HepG2 (cell line): Measurements from ENCODE around the gene OPTN. TPM values are rescaled to one million over a fixed set of nuclear protein-coding genes. Genes with fewer than 3 reads are reported as not detected.

Experiments used
- ATAC-seq: fragments of 200-7000 bp; cut with Tn5 transposase; 3 replicates; pipeline ENCODE4 v1.9.1; 2020; ENCODE audit warnings: mild to moderate bottlenecking, moderate library complexity
- BruUV-seq: library from RNA; stranded (reverse); fragments of 400-500 nt; replicated peaks from 2 replicates; lab custom pipeline; 2021; lab: Mats Ljungman, UMichigan
- CTCF ChIA-PET: fragments of 300-600 bp; formaldehyde crosslinking; extraction: SDS; loops from one replicate; lab custom pipeline; 2021; ENCODE audit warnings: low total read pairs, inconsistent platforms, low intra/inter-chr PET ratio; lab: Yijun Ruan, JAX
- POLR2A ChIA-PET: fragments of 350-600 bp; sonication (Branson Sonifier 250); formaldehyde crosslinking; loops from one replicate; lab custom pipeline; 2020; ENCODE audit warnings: antibody characterized with exemption, inconsistent platforms; lab: Yijun Ruan, JAX
- DNase-seq: peaks from one replicate; pipeline ENCODE4 v3.0.0-alpha.2; 2015; ENCODE audit warnings: low spot score
- FAIRE-seq: peaks from 3 replicates; lab custom pipeline; 2011; peaks lifted over from hg19 to GRCh38; lab: Jason Lieb, UNC
- H2AFZ ChIP-seq: one replicate; pipeline ENCODE4 v1.6.1; 2011; ENCODE audit warnings: low read length, inconsistent platforms
- H3K27ac ChIP-seq: fragments of 300-600 bp; 3 replicates; pipeline ENCODE4 v1.8.0; 2011; ENCODE audit warnings: mixed run types, mild to moderate bottlenecking, mixed read lengths, low read length, inconsistent platforms; ENCODE audit not compliant: insufficient read depth; ENCODE audit errors: extremely low read length
- H3K27me3 ChIP-seq, 2 experiments: fragments of 200-600 bp in 1 of 2; 2 replicates in 1 of 2; 3 replicates in 1 of 2; pipeline versions ENCODE4 v1.6.0 to v1.8.0; 2011; ENCODE audit warnings: low read length in 2 of 2, mild to moderate bottlenecking in 2 of 2, moderate library complexity in 2 of 2, inconsistent platforms in 1 of 2; ENCODE audit not compliant: insufficient read depth in 2 of 2, control insufficient read depth in 1 of 2
- H3K36me3 ChIP-seq, 2 experiments: fragments of 200-600 bp in 1 of 2; replicated peaks in 1 of 2; 2 replicates in 1 of 2; 3 replicates in 1 of 2; pipeline versions ENCODE4 v1.5.1 to v1.8.0; 2011; ENCODE audit warnings: low read length in 2 of 2, inconsistent platforms in 1 of 2; ENCODE audit not compliant: insufficient read depth in 2 of 2, control insufficient read depth in 1 of 2
- H3K4me1 ChIP-seq: 2 replicates; pipeline ENCODE4 v1.5.1; 2012; ENCODE audit warnings: low read length, inconsistent platforms; ENCODE audit not compliant: insufficient read depth
- H3K4me2 ChIP-seq: 2 replicates; pipeline ENCODE4 v1.6.0; 2011; ENCODE audit warnings: low read depth, low read length, inconsistent platforms
- H3K4me3 ChIP-seq, 3 experiments: fragments of 200-600 bp in 1 of 3; sonication (generic), shearing (Covaris generic) in 1 of 3; replicated peaks in 1 of 3; 2 replicates each; pipeline ENCODE4 v1.5.1; 2011 to 2016; ENCODE audit warnings: low read length in 3 of 3, inconsistent platforms in 2 of 3, low read depth in 2 of 3, mild to moderate bottlenecking in 2 of 3, control low read depth in 1 of 3, mixed read lengths in 1 of 3; ENCODE audit not compliant: insufficient read depth in 1 of 3
- H3K79me2 ChIP-seq: one replicate; pipeline ENCODE4 v1.6.1; 2011; ENCODE audit warnings: low read length, inconsistent platforms; ENCODE audit not compliant: insufficient read depth
- H3K9ac ChIP-seq: 2 replicates; pipeline ENCODE4 v1.6.0; 2011; ENCODE audit warnings: mild to moderate bottlenecking, low read depth, low read length, inconsistent platforms; ENCODE audit not compliant: insufficient read depth
- H3K9me3 ChIP-seq: 2 replicates; pipeline ENCODE4 v1.5.1; 2012; ENCODE audit warnings: mild to moderate bottlenecking, low read length
- H4K20me1 ChIP-seq: 2 replicates; pipeline ENCODE4 v1.6.0; 2011; ENCODE audit warnings: inconsistent platforms, mild to moderate bottlenecking, low read length, moderate library complexity; ENCODE audit not compliant: insufficient read depth
- FIP1L1 ChIP-seq: fragments of 200-400 bp; formaldehyde crosslinking; IDR thresholded peaks from 2 replicates; pipeline ENCODE4 v1.6.1; 2018; ENCODE audit warnings: low read depth, mild to moderate bottlenecking, low read length, moderate library complexity, borderline replicate concordance; ENCODE audit not compliant: insufficient read depth
- HMG20A ChIP-seq: IDR thresholded peaks from 2 replicates; pipeline ENCODE4 v1.6.1; 2016; ENCODE audit warnings: borderline replicate concordance
- JUNB ChIP-seq: sonication (generic); formaldehyde crosslinking; IDR thresholded peaks from 2 replicates; pipeline ENCODE4 v1.8.0; 2022; ENCODE audit warnings: missing genetic modification reagents, mild to moderate bottlenecking, borderline replicate concordance
- NR2F2 ChIP-seq: IDR thresholded peaks from 2 replicates; pipeline ENCODE4 v1.6.1; 2012; ENCODE audit warnings: low read depth, inconsistent platforms, borderline replicate concordance
- PITX1 ChIP-seq: sonication (generic); formaldehyde crosslinking; IDR thresholded peaks from 2 replicates; pipeline ENCODE4 v1.5.1; 2020; ENCODE audit warnings: mild to moderate bottlenecking, missing genetic modification reagents
- SKIL ChIP-seq: sonication (generic); formaldehyde crosslinking; IDR thresholded peaks from 2 replicates; pipeline ENCODE4 v1.8.0; 2022; ENCODE audit warnings: missing genetic modification reagents, mild to moderate bottlenecking, moderate library complexity, borderline replicate concordance
- TCF12 ChIP-seq, 2 experiments: fragments of 450-650 bp in 1 of 2; sonication (generic) in 1 of 2; formaldehyde crosslinking in 1 of 2; IDR thresholded peaks; 2 replicates each; pipeline versions ENCODE4 v1.6.1 to v1.8.0; 2017 to 2022; ENCODE audit warnings: antibody characterized with exemption in 1 of 2, mild to moderate bottlenecking in 1 of 2, missing genetic modification reagents in 1 of 2, moderate library complexity in 1 of 2
- THAP7 ChIP-seq: sonication (generic); formaldehyde crosslinking; IDR thresholded peaks from 2 replicates; pipeline ENCODE4 v1.8.1; 2023; ENCODE audit warnings: mild to moderate bottlenecking, missing genetic modification reagents
- TOE1 ChIP-seq: sonication (generic); formaldehyde crosslinking; IDR thresholded peaks from 2 replicates; pipeline ENCODE4 v1.4.0; 2020; ENCODE audit warnings: mild to moderate bottlenecking, missing genetic modification reagents
- ZBTB8A ChIP-seq: sonication (generic); formaldehyde crosslinking; IDR thresholded peaks from 2 replicates; pipeline ENCODE4 v1.4.0; 2020; ENCODE audit warnings: mild to moderate bottlenecking, low read depth, missing genetic modification reagents, borderline replicate concordance
- ZNF335 ChIP-seq: sonication (generic); formaldehyde crosslinking; IDR thresholded peaks from 2 replicates; pipeline ENCODE4 v1.4.0; 2020; ENCODE audit warnings: missing genetic modification reagents
- ZNF569 ChIP-seq: sonication (generic); formaldehyde crosslinking; IDR thresholded peaks from 2 replicates; pipeline ENCODE4 v1.5.0; 2020; ENCODE audit warnings: mild to moderate bottlenecking, missing genetic modification reagents, moderate library complexity, borderline replicate concordance
- ZNF576 ChIP-seq: sonication (generic); formaldehyde crosslinking; IDR thresholded peaks from 2 replicates; pipeline ENCODE4 v1.4.0; 2020; ENCODE audit warnings: mild to moderate bottlenecking, missing genetic modification reagents
- ZNF577 ChIP-seq: sonication (generic); formaldehyde crosslinking; IDR thresholded peaks from 2 replicates; pipeline ENCODE4 v1.4.0; 2020; ENCODE audit warnings: mild to moderate bottlenecking, low read depth, missing genetic modification reagents, borderline replicate concordance
- ZSCAN12 ChIP-seq: sonication (generic); formaldehyde crosslinking; IDR thresholded peaks from 2 replicates; pipeline ENCODE4 v1.9.0; 2021; ENCODE audit warnings: mild to moderate bottlenecking, missing genetic modification reagents
- WGBS: methylation state at CpG from one replicate; pipeline ENCODE4 v1.1.6; 2017; ENCODE audit warnings: low lambda C conversion rate; 5-methylcytosine and 5-hydroxymethylcytosine counted together
- in situ Hi-C: cut with HindIII; loops from 2 replicates; pipeline ENCODE4 v1.10.0; 2017; ENCODE audit warnings: low pct_unique_long_range_greater_than_20kb; ENCODE audit not compliant: extremely low pct_ligation_motif_present
- intact Hi-C: fragments of 100-400 bp; cut with micrococcal nuclease; formaldehyde crosslinking; loops from one replicate; pipeline ENCODE4 v1.10.0; 2022; ENCODE audit not compliant: unreplicated experiment
- polyA plus RNA-seq, 8 experiments: library from polyadenylated mRNA; depleted of rRNA in 3 of 8; stranded (reverse) in 7 of 8; unstranded in 1 of 8; fragments of >200 nt; fragmentation: Illumina TruSeq in 4 of 8; extraction: Trizol in 4 of 8; gene quantifications; 2 replicates each; pipeline versions ENCODE4 v1.2.1 to v1.2.3, GENCODE V29; 2011 to 2016; ENCODE audit warnings: low read depth in 4 of 8, missing spikeins in 1 of 8, mixed read lengths in 1 of 8; ENCODE audit not compliant: insufficient read depth in 1 of 8
- total RNA-seq, 5 experiments: library from RNA; depleted of rRNA; stranded (reverse); fragments of >200 nt; fragmentation: Illumina TruSeq; extraction: Trizol; gene quantifications; 2 replicates each; pipeline ENCODE4 v1.2.3, GENCODE V29; 2016; ENCODE audit warnings: low read depth in 1 of 5

Gene OPTN
- total and polyA plus RNA-seq, 2 of the 13 experiments (the other 11 are each of a cell fraction or from before 2014, with no cell fraction given), result 13.4 to 46.6 TPM

GRCh38 chr10:13182424-13182823, 82.5 kb downstream of the OPTN start:
- Histone ChIP-seq H3K9me3 (no peaks in the 10 kb centered on the region), H3K27me3 (no peaks in the 10 kb centered on the region), H3K4me2 (no peak overlapping the region), H3K27ac (no peak overlapping the region), H3K4me3 (no peak overlapping the region), H3K36me3 (peaks cover 5 to 62% of the 10 kb centered on the region in 2 experiments; a peak in 4 of 5 replicates), H2AFZ (no peak overlapping the region), H4K20me1 (no peaks in the 10 kb centered on the region), H3K79me2 (no peaks in the 10 kb centered on the region), H3K9ac (no peak overlapping the region), H3K4me1 (no peaks in the 10 kb centered on the region)
- DNase-seq (no peak), FAIRE-seq (no peak), ATAC-seq (no peak)
- CTCF ChIA-PET, result no interaction called here
- TF ChIP-seq ZBTB8A (CRISPR knock-in tag), result no peak
- no peak for TF ChIP-seq TOE1 (CRISPR knock-in tag)
- in situ Hi-C loops, result no loop called here
- POLR2A ChIA-PET, result no interaction called here
- WGBS, result 86% methylated on average over 1 of the region's 1 CpG
- BruUV-seq, result no TSS peak
- intact Hi-C loops, result no loop called here

- no peak for FAIRE-seq
- ATAC-seq, result no peak
- no peaks in the 10 kb centered on the region for H3K27me3 ChIP-seq
- no peaks in the 10 kb centered on the region for H3K79me2 ChIP-seq
- H3K9me3 ChIP-seq, result no peaks in the 10 kb centered on the region
- intact Hi-C loops (no loop called here), in situ Hi-C loops (no loop called here)
- POLR2A ChIA-PET, result no interaction called here
- H4K20me1 ChIP-seq, result no peaks in the 10 kb centered on the region
- no TSS peak for BruUV-seq
- no peak overlapping the region for H3K27ac ChIP-seq
- no peak overlapping the region for H3K9ac ChIP-seq
- no peaks in the 10 kb centered on the region for H3K4me1 ChIP-seq
- CTCF ChIA-PET, result no interaction called here
- H3K36me3 ChIP-seq, result peaks cover 6 to 66% of the 10 kb centered on the region in 2 experiments
- WGBS, result 97% methylated on average over 5 of the region's 5 CpGs
- DNase-seq, result no peak
- no peak overlapping the region for H3K4me2 ChIP-seq
- H2AFZ ChIP-seq, result no peak overlapping the region
- no peak overlapping the region for H3K4me3 ChIP-seq
- no peak for TF ChIP-seq FIP1L1
- no peak for TF ChIP-seq ZNF569 (CRISPR knock-in tag)
- no peak for TF ChIP-seq NR2F2
- no peak for TF ChIP-seq JUNB (CRISPR knock-in tag)
- TF ChIP-seq THAP7 (CRISPR knock-in tag), result no peak
- TF ChIP-seq ZSCAN12, result no peak
- no peak for TF ChIP-seq TCF12 (IDR thresholded peaks at IDR 0.05)
- TF ChIP-seq TCF12 (CRISPR knock-in tag; IDR thresholded peaks at IDR 0.05), result no peak
- TF ChIP-seq HMG20A (CRISPR knock-in tag), result no peak
- TF ChIP-seq PITX1, result no peak
- no peak for TF ChIP-seq SKIL
- no peak for TF ChIP-seq ZNF335 (CRISPR knock-in tag)
- no peak for TF ChIP-seq ZNF576 (CRISPR knock-in tag)
- no peak for TF ChIP-seq ZNF577
These were observed 83.7 kb downstream of the OPTN start for GRCh38 chr10:13183625-13184024.
